BE2C (cell line): ENCODE measurements around the gene STRA6.

Source experiments
- DNase-seq: peaks from one replicate; pipeline ENCODE4 v3.0.0-alpha.2; 2020
- H3K27me3 ChIP-seq: fragments of 250-450 bp; sonication (Bioruptor Pico); 2 replicates; pipeline ENCODE4 v1.5.1; 2020; ENCODE audit warnings: mild to moderate bottlenecking
- H3K36me3 ChIP-seq: fragments of 250-450 bp; sonication (Bioruptor Pico); 2 replicates; pipeline ENCODE4 v1.5.1; 2020; ENCODE audit warnings: mild to moderate bottlenecking
- H3K4me1 ChIP-seq: fragments of 250-450 bp; sonication (Bioruptor Pico); 2 replicates; pipeline ENCODE4 v1.5.1; 2020
- H3K4me3 ChIP-seq: 2 replicates; pipeline ENCODE4 v1.5.1; 2011; ENCODE audit warnings: low read depth, low read length
- H3K9me3 ChIP-seq: fragments of 250-450 bp; sonication (Bioruptor Pico); 2 replicates; pipeline ENCODE4 v1.5.1; 2020
- TF ChIP-seq, protein P1 (sequence below): IDR thresholded peaks from 2 replicates; pipeline ENCODE4 v1.5.1; 2012; ENCODE audit warnings: mild to moderate bottlenecking, low read depth, low read length

STRA6 gene

DNA sequence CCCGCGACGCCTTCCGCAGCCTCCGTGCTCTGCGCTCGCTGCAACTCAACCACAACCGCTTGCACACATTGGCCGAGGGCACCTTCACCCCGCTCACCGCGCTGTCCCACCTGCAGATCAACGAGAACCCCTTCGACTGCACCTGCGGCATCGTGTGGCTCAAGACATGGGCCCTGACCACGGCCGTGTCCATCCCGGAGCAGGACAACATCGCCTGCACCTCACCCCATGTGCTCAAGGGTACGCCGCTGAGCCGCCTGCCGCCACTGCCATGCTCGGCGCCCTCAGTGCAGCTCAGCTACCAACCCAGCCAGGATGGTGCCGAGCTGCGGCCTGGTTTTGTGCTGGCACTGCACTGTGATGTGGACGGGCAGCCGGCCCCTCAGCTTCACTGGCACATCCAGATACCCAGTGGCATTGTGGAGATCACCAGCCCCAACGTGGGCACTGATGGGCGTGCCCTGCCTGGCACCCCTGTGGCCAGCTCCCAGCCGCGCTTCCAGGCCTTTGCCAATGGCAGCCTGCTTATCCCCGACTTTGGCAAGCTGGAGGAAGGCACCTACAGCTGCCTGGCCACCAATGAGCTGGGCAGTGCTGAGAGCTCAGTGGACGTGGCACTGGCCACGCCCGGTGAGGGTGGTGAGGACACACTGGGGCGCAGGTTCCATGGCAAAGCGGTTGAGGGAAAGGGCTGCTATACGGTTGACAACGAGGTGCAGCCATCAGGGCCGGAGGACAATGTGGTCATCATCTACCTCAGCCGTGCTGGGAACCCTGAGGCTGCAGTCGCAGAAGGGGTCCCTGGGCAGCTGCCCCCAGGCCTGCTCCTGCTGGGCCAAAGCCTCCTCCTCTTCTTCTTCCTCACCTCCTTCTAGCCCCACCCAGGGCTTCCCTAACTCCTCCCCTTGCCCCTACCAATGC lies 27.1 kb downstream of the STRA6 start:
- Histone ChIP-seq H3K4me1 (peaks cover 81% of the 10 kb centered on the region), H3K36me3 (peaks cover 17% of the 10 kb centered on the region), H3K27me3 (no peaks in the 10 kb centered on the region), H3K4me3 (no peak overlapping the region), H3K9me3 (peaks cover 3% of the 10 kb centered on the region; the same call in 1 of the 2 replicates)
- TF ChIP-seq, protein P1, sequence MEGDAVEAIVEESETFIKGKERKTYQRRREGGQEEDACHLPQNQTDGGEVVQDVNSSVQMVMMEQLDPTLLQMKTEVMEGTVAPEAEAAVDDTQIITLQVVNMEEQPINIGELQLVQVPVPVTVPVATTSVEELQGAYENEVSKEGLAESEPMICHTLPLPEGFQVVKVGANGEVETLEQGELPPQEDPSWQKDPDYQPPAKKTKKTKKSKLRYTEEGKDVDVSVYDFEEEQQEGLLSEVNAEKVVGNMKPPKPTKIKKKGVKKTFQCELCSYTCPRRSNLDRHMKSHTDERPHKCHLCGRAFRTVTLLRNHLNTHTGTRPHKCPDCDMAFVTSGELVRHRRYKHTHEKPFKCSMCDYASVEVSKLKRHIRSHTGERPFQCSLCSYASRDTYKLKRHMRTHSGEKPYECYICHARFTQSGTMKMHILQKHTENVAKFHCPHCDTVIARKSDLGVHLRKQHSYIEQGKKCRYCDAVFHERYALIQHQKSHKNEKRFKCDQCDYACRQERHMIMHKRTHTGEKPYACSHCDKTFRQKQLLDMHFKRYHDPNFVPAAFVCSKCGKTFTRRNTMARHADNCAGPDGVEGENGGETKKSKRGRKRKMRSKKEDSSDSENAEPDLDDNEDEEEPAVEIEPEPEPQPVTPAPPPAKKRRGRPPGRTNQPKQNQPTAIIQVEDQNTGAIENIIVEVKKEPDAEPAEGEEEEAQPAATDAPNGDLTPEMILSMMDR: no peak
- DNase-seq: peak; percentile 23

DNA sequence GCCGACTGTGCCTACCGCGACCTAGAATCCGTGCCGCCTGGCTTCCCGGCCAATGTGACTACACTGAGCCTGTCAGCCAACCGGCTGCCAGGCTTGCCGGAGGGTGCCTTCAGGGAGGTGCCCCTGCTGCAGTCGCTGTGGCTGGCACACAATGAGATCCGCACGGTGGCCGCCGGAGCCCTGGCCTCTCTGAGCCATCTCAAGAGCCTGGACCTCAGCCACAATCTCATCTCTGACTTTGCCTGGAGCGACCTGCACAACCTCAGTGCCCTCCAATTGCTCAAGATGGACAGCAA lies 27.7 kb downstream of the STRA6 start:
- Histone ChIP-seq H3K27me3 (no peaks in the 10 kb centered on the region), H3K9me3 (peaks cover 3% of the 10 kb centered on the region; the same call in 1 of the 2 replicates), H3K36me3 (peaks cover 11% of the 10 kb centered on the region), H3K4me1 (peaks cover 75% of the 10 kb centered on the region), H3K4me3 (no peak overlapping the region)
- TF ChIP-seq, protein P1: no peak
- DNase-seq: no peak

DNA sequence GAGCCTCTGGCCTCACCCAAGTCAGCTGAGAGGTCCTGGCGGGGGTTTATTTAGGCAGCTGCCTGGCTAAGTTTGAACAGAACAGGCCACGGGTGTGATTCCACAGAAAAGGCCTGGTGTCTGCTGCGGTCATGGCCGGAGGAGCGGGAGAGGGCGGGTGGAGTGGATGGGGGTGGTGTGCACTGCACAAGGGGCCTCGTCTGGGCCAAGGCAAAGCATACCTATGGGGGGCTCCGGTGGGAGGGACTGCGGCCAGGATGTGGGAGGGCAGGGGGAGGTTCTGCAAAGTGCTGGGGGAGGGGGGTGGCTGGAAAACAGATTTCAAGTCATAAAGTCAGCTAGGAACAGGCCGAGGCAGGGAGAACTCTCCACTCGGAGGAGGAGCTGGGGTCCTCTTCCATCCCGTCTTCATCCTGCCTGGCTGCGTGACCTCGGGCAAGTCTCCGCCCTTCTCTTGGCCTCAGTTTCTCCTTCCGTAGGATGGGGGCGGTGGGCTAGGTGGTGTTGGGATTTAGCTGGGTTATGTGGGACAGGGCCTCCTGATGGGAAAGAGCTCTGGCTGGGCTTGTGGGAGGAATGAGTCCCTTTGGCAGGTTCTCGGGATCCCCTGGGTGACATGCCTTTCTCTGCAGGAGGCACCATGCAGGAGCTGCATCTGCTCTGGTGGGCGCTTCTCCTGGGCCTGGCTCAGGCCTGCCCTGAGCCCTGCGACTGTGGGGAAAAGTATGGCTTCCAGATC lies 28.2 kb downstream of the STRA6 start:
- H3K4me3 ChIP-seq: no peak overlapping the region
- H3K4me1 ChIP-seq: peaks cover 70% of the 10 kb centered on the region
- no peaks in the 10 kb centered on the region for H3K27me3 ChIP-seq
- DNase-seq: peak; percentile 71
- TF ChIP-seq, protein P1: no peak
- H3K9me3 ChIP-seq: peaks cover 3% of the 10 kb centered on the region; the same call in 1 of the 2 replicates
- peaks cover 6% of the 10 kb centered on the region for H3K36me3 ChIP-seq

DNA sequence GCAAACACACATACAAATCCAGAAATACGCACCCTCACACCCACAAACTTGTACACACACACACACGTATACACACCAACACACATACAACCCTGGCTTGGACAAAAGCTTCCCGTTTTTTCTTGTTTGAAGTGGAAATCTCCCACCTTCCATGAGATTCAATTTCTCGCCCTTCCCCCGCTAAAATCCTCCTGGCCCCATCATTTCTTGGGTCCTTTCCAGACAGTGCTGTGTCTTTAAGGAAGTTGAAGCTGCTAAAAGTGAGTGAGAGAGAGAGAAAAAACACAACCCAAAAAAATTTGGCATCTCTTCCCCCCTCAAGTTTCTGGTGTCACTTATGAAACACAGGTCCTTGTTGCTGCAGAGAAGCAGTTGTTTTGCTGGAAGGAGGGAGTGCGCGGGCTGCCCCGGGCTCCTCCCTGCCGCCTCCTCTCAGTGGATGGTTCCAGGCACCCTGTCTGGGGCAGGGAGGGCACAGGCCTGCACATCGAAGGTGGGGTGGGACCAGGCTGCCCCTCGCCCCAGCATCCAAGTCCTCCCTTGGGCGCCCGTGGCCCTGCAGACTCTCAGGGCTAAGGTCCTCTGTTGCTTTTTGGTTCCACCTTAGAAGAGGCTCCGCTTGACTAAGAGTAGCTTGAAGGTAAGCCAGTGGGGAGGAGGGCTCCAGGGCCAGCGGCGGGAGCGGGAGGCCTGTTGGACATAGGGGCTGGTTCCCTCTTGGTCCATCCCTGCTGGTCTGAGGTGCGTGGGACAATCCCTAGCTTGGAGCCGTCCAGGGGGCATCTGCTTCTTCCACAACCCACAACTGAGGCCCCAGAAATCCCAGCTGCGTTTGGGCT lies 29.0 kb downstream of the STRA6 start, which contains the start of gene ISLR:
ISLR (plus strand) TSS at position 331 of the 839 bp plus-strand sequence. CDS start 1,149 bp downstream, outside the sequence.
- Histone ChIP-seq H3K27me3 (no peaks in the 10 kb centered on the region), H3K4me1 (peaks cover 66% of the 10 kb centered on the region), H3K36me3 (no peaks in the 10 kb centered on the region; the same call in 1 of the 2 replicates), H3K9me3 (peaks cover 3% of the 10 kb centered on the region; the same call in 1 of the 2 replicates), H3K4me3 (no peak within 1 kb of the TSS)
- TF ChIP-seq, protein P1: no peak
- DNase-seq: peak; percentile 41

GRCh38 chr15:74172701-74173379 lies 29.7 kb downstream of the STRA6 start:
- H3K4me3 ChIP-seq: no peak overlapping the region
- H3K4me1 ChIP-seq: peaks cover 66% of the 10 kb centered on the region
- TF ChIP-seq, protein P1: no peak
- peaks cover 3% of the 10 kb centered on the region; the same call in 1 of the 2 replicates for H3K9me3 ChIP-seq
- H3K27me3 ChIP-seq: no peaks in the 10 kb centered on the region
- no peaks in the 10 kb centered on the region for H3K36me3 ChIP-seq
- DNase-seq: peak; percentile 67
